NCI-H128 (cell line): ENCODE data around the gene GAGE12H.
"Not testable (repeated sequence)": the region's sequence is repeated elsewhere in the genome, so short reads cannot be mapped to it uniquely, and the experiment has no call there.

Experiments
- DNase-seq: peaks from one replicate; lab custom pipeline; 2025; ENCODE audit not compliant: unreplicated experiment; lab: John Stamatoyannopoulos, UW

The GAGE12H gene

GRCh38 chrX:49579649-49580048 is at the start of gene GAGE12H:
TSS of gene GAGE12H (plus strand) at chrX:49579949. CDS start at chrX:49581104, 1,155 bp downstream.
- not testable (repeated sequence) for DNase-seq

- not testable (repeated sequence) for DNase-seq
Measured at GRCh38 chrX:49531877-49532276, 47.9 kb upstream of the GAGE12H start, which contains the start of gene GAGE12C. TSS of gene GAGE12C (plus strand) at chrX:49532177. CDS start at chrX:49533332, 1,155 bp downstream.

GRCh38 chrX:49541433-49541832 is 38.3 kb upstream of the GAGE12H start, which contains the start of gene GAGE12D:
TSS of gene GAGE12D (plus strand) at chrX:49541733. CDS start at chrX:49542888, 1,155 bp downstream.
- not testable (repeated sequence) for DNase-seq

GRCh38 chrX:49550989-49551388 is 28.8 kb upstream of the GAGE12H start, which contains the start of gene GAGE12E:
TSS of gene GAGE12E (plus strand) at chrX:49551289. CDS start at chrX:49552444, 1,155 bp downstream.
- not testable (repeated sequence) for DNase-seq

GRCh38 chrX:49560542-49560941 is 19.2 kb upstream of the GAGE12H start, which contains the start of gene GAGE12F:
TSS of gene GAGE12F (plus strand) at chrX:49560842. CDS start at chrX:49561997, 1,155 bp downstream.
- DNase-seq = not testable (repeated sequence)

GRCh38 chrX:49568728-49569127 is 11.0 kb upstream of the GAGE12H start:
- not testable (repeated sequence) for DNase-seq

GRCh38 chrX:49569152-49569551 is 10.6 kb upstream of the GAGE12H start:
- not testable (repeated sequence) for DNase-seq

GRCh38 chrX:49570100-49570499 is 9.6 kb upstream of the GAGE12H start, which contains the start of gene GAGE12G:
TSS of gene GAGE12G (plus strand) at chrX:49570400. CDS start at chrX:49571555, 1,155 bp downstream.
- DNase-seq = not testable (repeated sequence)

- DNase-seq = not testable (repeated sequence)
Measured at GRCh38 chrX:49589196-49589595, 9.4 kb downstream of the GAGE12H start, which contains the start of gene GAGE2A. TSS of gene GAGE2A (plus strand) at chrX:49589496. CDS start at chrX:49590651, 1,155 bp downstream.

- not testable (repeated sequence) for DNase-seq
Measured at GRCh38 chrX:49589769-49590478, 10.2 kb downstream of the GAGE12H start.

- DNase-seq = not testable (repeated sequence)
Measured at GRCh38 chrX:49590488-49590887, 10.7 kb downstream of the GAGE12H start.

- not testable (repeated sequence) for DNase-seq
Measured at GRCh38 chrX:49598720-49599119, 19.0 kb downstream of the GAGE12H start, which contains the start of gene GAGE1. TSS of gene GAGE1 (plus strand) at chrX:49599020. CDS start at chrX:49600175, 1,155 bp downstream.

GRCh38 chrX:49610718-49611310 is 31.1 kb downstream of the GAGE12H start:
- DNase-seq = no peak

GRCh38 chrX:49618574-49618973 is 38.8 kb downstream of the GAGE12H start:
- DNase-seq = no peak

GRCh38 chrX:49627086-49627777 is 47.5 kb downstream of the GAGE12H start:
- no peak for DNase-seq
